ENCODE measurements around the gene SPATA18. TPM values are rescaled to one million over a fixed set of nuclear protein-coding genes. Genes with fewer than 3 reads are reported as not detected.

SPATA18 gene
- total and polyA plus RNA-seq, 9 of the 15 experiments (the other 6 are each of a cell fraction or from before 2014, with no cell fraction given): 0.09 TPM; not detected in 8

DNA sequence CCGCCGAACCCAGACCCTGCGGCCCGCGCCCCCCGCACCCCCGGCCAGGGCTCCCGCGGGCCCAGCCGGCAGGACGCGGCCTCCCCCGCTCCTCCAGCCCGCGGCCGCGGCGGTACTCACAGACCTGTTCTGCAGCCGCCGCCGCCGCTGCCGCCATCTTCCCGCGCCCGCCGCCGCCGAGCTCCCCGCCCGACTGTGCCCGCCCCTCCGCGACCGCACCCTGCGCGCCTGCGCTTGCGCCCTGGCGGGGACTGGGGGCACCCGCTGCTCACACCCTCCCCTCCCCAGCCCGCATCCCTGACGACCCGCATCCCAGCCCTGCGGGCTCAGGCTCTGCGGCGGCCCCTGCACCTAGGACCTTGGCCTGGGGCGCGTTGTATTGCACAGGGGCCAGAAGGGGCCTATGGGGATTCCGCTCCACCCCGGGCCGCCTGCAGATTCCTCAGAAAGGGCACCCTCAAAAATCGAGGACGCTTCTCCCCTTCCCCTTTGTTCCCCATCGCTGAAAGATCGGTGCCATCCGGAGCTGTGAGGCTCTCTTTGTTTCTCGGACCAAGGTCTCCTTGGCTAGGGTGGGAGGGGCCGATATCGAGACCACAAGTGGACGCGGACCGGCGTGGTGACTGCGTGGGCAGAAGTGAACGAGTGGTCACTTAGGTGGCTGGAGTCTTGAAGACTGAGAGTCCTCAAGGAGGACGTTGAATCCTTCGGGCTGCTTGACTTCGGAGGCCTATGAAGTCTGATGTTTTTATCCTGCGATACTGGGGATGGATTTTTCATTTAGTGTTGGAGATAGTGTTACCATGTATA, 12.8 kb upstream of the SPATA18 start, which contains the start of gene SGCB:
Gene SGCB, minus strand, starts transcription at position 197 of the 810 bp plus-strand sequence. Its CDS starts 40 bp downstream, at position 157.
- peak; percentile 20 to 39 (median 34) for DNase-seq (ENCODE audit: extremely low read depth in 1 of 4, low spot score in 3 of 4)
- intact Hi-C loops (cut with micrococcal nuclease) (no loop called here), in situ Hi-C loops (cut with MboI) (no loop called here)
- Histone ChIP-seq H4K20me1 (replicated peaks; ENCODE audit: control insufficient read depth, insufficient read depth, low read length) (no peaks in the 10 kb centered on the region), H2AFZ (ENCODE audit: low read depth, low read length) (peak within 1 kb of the TSS; percentile 71), H3K79me2 (ENCODE audit: control insufficient read depth, insufficient read depth, low read length) (no peaks in the 10 kb centered on the region), H3K27me3 (ENCODE audit: control insufficient read depth in 2 of 2, insufficient read depth in 2 of 2, low read length in 2 of 2) (peaks cover 6 to 12% of the 10 kb centered on the region in 2 experiments; a peak in 2 of 5 replicates), H3K27ac (ENCODE audit: extremely low read depth, low read depth, low read length) (no peak within 1 kb of the TSS), H3K9me3 (replicated peaks; ENCODE audit: control insufficient read depth, insufficient read depth, low read depth, low read length) (no peaks in the 10 kb centered on the region), H3K9me1 (ENCODE audit: control insufficient read depth, insufficient read depth, low read length) (no peaks in the 10 kb centered on the region), H3K4me3 (peak within 1 kb of the TSS; percentile 33), H3K4me2 (ENCODE audit: insufficient read depth, low read length) (no peak within 1 kb of the TSS), H3K4me1 (replicated peaks in 1 of 2; ENCODE audit: control insufficient read depth in 2 of 2, insufficient read depth in 2 of 2, low read length in 2 of 2) (peaks cover 0 to 8% of the 10 kb centered on the region in 2 experiments; a peak in 2 of 5 replicates), H3K36me3 (ENCODE audit: control insufficient read depth, insufficient read depth, low read length) (no peaks in the 10 kb centered on the region), H3K9ac (ENCODE audit: insufficient read depth in 1 of 2, low read depth in 2 of 2, low read length in 2 of 2) (peak within 1 kb of the TSS in 1 of 2 experiments; percentile 17; a peak in 2 of 4 replicates)
- ChIA-PET POLR2A (interaction anchor here (0.9 kb wide), 1 partner anchor 9 kb away, joined by 3 read pairs; no protein-coding TSS in a partner anchor), CTCF (ENCODE audit: low intra/inter-chr PET ratio) (no interaction called here)
- FAIRE-seq: no peak
- 34% methylated on average over 15 of the region's 70 CpGs for WGBS (ENCODE audit: insufficient coverage, low coverage, missing lambda C conversion rate)
- peak; percentile 92 for ATAC-seq
- no TSS peak for BruUV-seq (replicated peaks)
- no peak for TF ChIP-seq ZNF140 (CRISPR knock-in tag; IDR thresholded peaks at IDR 0.05)
- no peak for TF ChIP-seq BRD9 (IDR thresholded peaks at IDR 0.05; ENCODE audit: low read depth, partially characterized antibody)
- TF ChIP-seq TAF7 (tag; IDR thresholded peaks at IDR 0.05): no peak
- no peak for TF ChIP-seq NCOA1 (IDR thresholded peaks at IDR 0.05; ENCODE audit: low read depth)
- TF ChIP-seq U2AF2 (optimal IDR thresholded peaks at IDR 0.05; ENCODE audit: low read depth, low read length): no peak
- TF ChIP-seq, protein P1, sequence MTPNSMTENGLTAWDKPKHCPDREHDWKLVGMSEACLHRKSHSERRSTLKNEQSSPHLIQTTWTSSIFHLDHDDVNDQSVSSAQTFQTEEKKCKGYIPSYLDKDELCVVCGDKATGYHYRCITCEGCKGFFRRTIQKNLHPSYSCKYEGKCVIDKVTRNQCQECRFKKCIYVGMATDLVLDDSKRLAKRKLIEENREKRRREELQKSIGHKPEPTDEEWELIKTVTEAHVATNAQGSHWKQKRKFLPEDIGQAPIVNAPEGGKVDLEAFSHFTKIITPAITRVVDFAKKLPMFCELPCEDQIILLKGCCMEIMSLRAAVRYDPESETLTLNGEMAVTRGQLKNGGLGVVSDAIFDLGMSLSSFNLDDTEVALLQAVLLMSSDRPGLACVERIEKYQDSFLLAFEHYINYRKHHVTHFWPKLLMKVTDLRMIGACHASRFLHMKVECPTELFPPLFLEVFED (CRISPR knock-in tag; conservative IDR thresholded peaks at IDR 0.05): no peak
- TF ChIP-seq POLR2G (IDR thresholded peaks at IDR 0.05; ENCODE audit: low read depth, low read length): 0 out of 2 replicates have a peak, but pooled peaks have one; percentile 16
- no peak for TF ChIP-seq ZNF609 (CRISPR knock-in tag; IDR thresholded peaks at IDR 0.05; ENCODE audit: borderline replicate concordance)
- TF ChIP-seq YY1 (IDR thresholded peaks at IDR 0.05; ENCODE audit: borderline replicate concordance in 1 of 3, control insufficient read depth in 1 of 3, extremely low read depth in 1 of 3, insufficient read depth in 3 of 3, insufficient read length in 1 of 3, insufficient replicate concordance in 2 of 3, low read depth in 1 of 3, low read length in 2 of 3): peak in 2 of 3 experiments; percentile 50 to 61
- TF ChIP-seq KAT2B (IDR thresholded peaks at IDR 0.05; ENCODE audit: low read depth, low read length): no peak
- no peak for TF ChIP-seq ZNF253 (CRISPR knock-in tag; conservative IDR thresholded peaks at IDR 0.05)
- no peak for TF ChIP-seq EP300 (IDR thresholded peaks at IDR 0.05; ENCODE audit: low read length)
- peak; percentile 76 to 78 for TF ChIP-seq NRF1 (conservative IDR thresholded peaks at IDR 0.05 in 1 of 2, IDR thresholded peaks at IDR 0.05 in 1 of 2)
- no peak for TF ChIP-seq PHTF2 (CRISPR knock-in tag; IDR thresholded peaks at IDR 0.05)
- TF ChIP-seq ZNF232 (CRISPR knock-in tag; IDR thresholded peaks at IDR 0.05): no peak
- TF ChIP-seq PHF21A (IDR thresholded peaks at IDR 0.05; ENCODE audit: borderline replicate concordance, low read depth): no peak

All from K562 (cell line).